Osteoblast (primary cell): ENCODE measurements around the gene CEP170. TPM values are rescaled to one million over a fixed set of nuclear protein-coding genes. Genes with fewer than 3 reads are reported as not detected.
A peak's percentile ranks its signal among the peaks of the same experiment; 100 is the strongest.

Experiments
- DNase-seq: peaks from one replicate; pipeline ENCODE4 v3.0.0; 2011; ENCODE audit warnings: low spot score, mixed read lengths; ENCODE audit not compliant: insufficient read length; ENCODE audit errors: missing footprints
- H2AFZ ChIP-seq: 2 replicates; pipeline ENCODE4 v1.6.0; 2011; ENCODE audit warnings: mild to moderate bottlenecking, low read length
- H3K27ac ChIP-seq: 2 replicates; pipeline ENCODE4 v1.5.1; 2011; ENCODE audit warnings: mild to moderate bottlenecking, low read depth, low read length, moderate library complexity
- H3K27me3 ChIP-seq: 2 replicates; pipeline ENCODE4 v1.6.0; 2012; ENCODE audit warnings: mild to moderate bottlenecking, control low read depth, inconsistent platforms, low read length, moderate library complexity; ENCODE audit not compliant: insufficient read depth
- H3K36me3 ChIP-seq: 2 replicates; pipeline ENCODE4 v1.5.1; 2011; ENCODE audit warnings: mild to moderate bottlenecking, low read length, control low read depth, moderate library complexity; ENCODE audit not compliant: insufficient read depth
- H3K4me1 ChIP-seq: 2 replicates; pipeline ENCODE4 v1.5.1; 2011; ENCODE audit warnings: mild to moderate bottlenecking, low read length, control low read depth, moderate library complexity; ENCODE audit not compliant: insufficient read depth
- H3K4me2 ChIP-seq: 2 replicates; pipeline ENCODE4 v1.6.0; 2011; ENCODE audit warnings: mild to moderate bottlenecking, low read length; ENCODE audit not compliant: insufficient read depth
- H3K4me3 ChIP-seq: fragments of 200-600 bp; sonication (generic); 3 replicates; pipeline ENCODE4 v1.5.1; 2012; ENCODE audit warnings: mild to moderate bottlenecking, low read length, inconsistent platforms; ENCODE audit not compliant: insufficient read depth
- H3K79me2 ChIP-seq: 2 replicates; pipeline ENCODE4 v1.6.0; 2012; ENCODE audit warnings: mild to moderate bottlenecking, low read length, control low read depth, inconsistent platforms; ENCODE audit not compliant: insufficient read depth
- H3K9me3 ChIP-seq: 2 replicates; pipeline ENCODE4 v1.5.1; 2011; ENCODE audit warnings: low read depth, low read length, control low read depth
- H4K20me1 ChIP-seq: 2 replicates; pipeline ENCODE4 v1.6.0; 2012; ENCODE audit warnings: mild to moderate bottlenecking, low read length, control low read depth; ENCODE audit not compliant: insufficient read depth
- total RNA-seq: library from RNA; depleted of rRNA; stranded (reverse); fragments of >200 nt; gene quantifications from 2 replicates; pipeline ENCODE4 v1.2.3, GENCODE V29; 2012
- TF ChIP-seq, protein P1 (sequence below): IDR thresholded peaks from 2 replicates; pipeline ENCODE4 v1.5.1; 2011; ENCODE audit warnings: mild to moderate bottlenecking, low read depth, low read length, moderate library complexity; ENCODE audit errors: extremely low read depth

CEP170 gene
- total RNA-seq, 1 donor = 90.5 TPM

DNA sequence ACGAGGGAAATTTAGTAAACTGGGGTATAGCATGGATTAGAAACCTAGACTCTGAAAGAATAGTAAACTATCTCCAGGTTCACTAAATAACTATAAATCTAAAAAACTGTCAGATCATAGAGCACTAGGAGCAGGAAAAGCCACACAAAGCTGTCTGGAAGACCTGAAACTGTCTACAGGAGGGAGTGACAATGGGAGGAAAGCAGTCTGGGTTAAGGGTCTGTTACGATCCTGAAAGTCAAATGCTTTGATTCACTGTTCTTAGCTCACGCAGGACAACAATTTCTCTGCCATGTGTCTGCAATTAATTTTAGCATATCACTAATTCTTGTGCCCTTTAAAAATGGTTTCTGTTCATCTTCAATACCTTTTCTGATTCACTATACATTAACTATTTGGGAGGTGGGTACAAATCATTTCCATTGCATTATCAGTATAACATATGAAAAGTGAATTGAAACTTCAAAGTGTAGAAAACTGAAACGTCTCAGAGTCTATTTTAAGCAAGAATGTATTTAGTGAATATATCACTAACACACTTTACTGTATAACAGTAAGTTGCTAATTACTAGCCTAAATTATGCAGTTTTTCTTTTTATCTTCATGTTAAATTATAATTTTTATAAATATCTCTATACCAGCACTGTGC lies 18.4 kb downstream of the CEP170 start:
- Histone ChIP-seq H2AFZ (no peak overlapping the region), H3K4me2 (no peak overlapping the region), H3K36me3 (peaks cover 20% of the 10 kb centered on the region), H3K79me2 (peaks cover 100% of the 10 kb centered on the region), H3K27ac (peak overlapping the region; percentile 27), H3K9me3 (peaks cover 2% of the 10 kb centered on the region), H3K4me1 (peaks cover 6% of the 10 kb centered on the region), H3K4me3 (no peak overlapping the region), H3K27me3 (no peaks in the 10 kb centered on the region), H4K20me1 (peaks cover 36% of the 10 kb centered on the region)
- no peak for DNase-seq
- TF ChIP-seq, protein P1, sequence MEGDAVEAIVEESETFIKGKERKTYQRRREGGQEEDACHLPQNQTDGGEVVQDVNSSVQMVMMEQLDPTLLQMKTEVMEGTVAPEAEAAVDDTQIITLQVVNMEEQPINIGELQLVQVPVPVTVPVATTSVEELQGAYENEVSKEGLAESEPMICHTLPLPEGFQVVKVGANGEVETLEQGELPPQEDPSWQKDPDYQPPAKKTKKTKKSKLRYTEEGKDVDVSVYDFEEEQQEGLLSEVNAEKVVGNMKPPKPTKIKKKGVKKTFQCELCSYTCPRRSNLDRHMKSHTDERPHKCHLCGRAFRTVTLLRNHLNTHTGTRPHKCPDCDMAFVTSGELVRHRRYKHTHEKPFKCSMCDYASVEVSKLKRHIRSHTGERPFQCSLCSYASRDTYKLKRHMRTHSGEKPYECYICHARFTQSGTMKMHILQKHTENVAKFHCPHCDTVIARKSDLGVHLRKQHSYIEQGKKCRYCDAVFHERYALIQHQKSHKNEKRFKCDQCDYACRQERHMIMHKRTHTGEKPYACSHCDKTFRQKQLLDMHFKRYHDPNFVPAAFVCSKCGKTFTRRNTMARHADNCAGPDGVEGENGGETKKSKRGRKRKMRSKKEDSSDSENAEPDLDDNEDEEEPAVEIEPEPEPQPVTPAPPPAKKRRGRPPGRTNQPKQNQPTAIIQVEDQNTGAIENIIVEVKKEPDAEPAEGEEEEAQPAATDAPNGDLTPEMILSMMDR = no peak

DNA sequence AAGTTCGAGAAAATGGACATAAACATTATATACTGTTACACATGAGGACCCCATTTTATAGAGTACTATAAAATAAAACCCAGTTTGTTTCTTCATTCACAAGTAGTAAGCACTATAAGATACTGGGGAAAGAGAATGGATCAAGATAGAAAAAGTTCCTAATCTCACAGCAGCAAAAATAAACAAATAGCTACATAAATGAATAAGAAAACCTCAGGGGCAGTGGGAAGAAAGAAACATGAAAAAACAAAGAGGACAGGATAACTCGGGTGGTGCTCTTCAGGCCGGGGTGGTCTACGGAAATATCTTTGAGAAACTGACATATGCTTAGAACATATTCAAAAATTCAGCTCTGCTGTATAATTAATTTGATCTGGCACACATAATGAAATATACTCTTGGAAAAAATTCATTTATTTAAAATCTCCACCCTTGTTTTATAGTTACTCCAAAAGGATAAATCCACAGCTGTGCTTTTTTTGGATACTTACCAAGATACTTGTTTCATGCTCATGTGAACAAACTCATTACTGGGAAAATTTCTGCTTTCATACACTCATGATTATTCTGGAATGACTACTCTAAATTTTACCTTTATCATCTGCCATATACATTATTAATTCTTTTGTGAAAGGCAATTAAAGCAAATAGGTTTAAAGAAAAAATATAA lies 20.0 kb downstream of the CEP170 start:
- TF ChIP-seq, protein P1 = no peak
- H3K9me3 ChIP-seq = peaks cover 9% of the 10 kb centered on the region
- peaks cover 20% of the 10 kb centered on the region for H3K36me3 ChIP-seq
- peaks cover 45% of the 10 kb centered on the region for H4K20me1 ChIP-seq
- H2AFZ ChIP-seq = no peak overlapping the region
- peaks cover 6% of the 10 kb centered on the region for H3K4me1 ChIP-seq
- no peaks in the 10 kb centered on the region for H3K27me3 ChIP-seq
- DNase-seq = no peak
- H3K4me3 ChIP-seq = no peak overlapping the region
- H3K27ac ChIP-seq = peak overlapping the region; percentile 27
- H3K4me2 ChIP-seq = no peak overlapping the region
- H3K79me2 ChIP-seq = peaks cover 100% of the 10 kb centered on the region

DNA sequence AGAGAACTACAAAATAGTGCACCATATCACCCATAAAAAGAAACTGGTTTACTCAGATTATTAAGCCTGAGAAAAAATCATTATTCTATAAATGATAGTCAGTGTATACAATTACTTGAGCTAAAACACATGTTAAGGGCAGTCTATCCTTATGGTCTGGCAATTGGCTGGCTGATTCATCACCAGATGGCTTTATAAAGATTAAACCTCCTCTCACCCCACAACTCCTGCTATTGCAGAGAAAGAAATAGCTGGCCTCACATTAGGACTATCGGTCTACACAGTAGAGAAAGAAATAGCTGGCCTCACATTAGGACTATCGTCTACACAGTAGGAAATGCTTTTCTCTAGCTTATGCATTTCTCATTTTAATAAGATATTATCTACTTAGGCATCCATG lies 21.2 kb downstream of the CEP170 start:
- Histone ChIP-seq H3K4me1 (peaks cover 6% of the 10 kb centered on the region), H3K4me2 (no peak overlapping the region), H3K4me3 (no peak overlapping the region), H3K27ac (no peak overlapping the region), H3K9me3 (peaks cover 9% of the 10 kb centered on the region), H3K36me3 (peaks cover 25% of the 10 kb centered on the region), H3K79me2 (peaks cover 100% of the 10 kb centered on the region), H4K20me1 (peaks cover 56% of the 10 kb centered on the region), H3K27me3 (no peaks in the 10 kb centered on the region), H2AFZ (no peak overlapping the region)
- no peak for DNase-seq
- TF ChIP-seq, protein P1 = no peak

DNA sequence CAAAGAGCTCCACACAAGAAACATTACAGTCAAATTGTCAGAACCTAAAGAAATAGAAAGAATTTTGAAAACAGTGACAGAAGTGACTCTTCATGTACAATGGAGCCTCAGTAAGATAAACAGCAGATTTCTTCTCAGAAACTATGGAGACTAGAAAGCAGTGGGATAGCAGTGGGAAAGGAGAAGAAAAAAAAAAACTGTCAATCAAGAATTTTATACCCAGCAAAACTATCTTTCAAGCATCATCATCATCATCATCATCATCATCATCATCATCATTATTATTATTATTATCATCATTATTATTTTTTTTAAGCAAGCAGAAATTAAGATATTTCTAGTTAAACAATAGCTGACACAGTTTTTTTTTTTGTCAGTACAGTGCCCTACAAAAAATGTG lies 24.2 kb downstream of the CEP170 start:
- peaks cover 68% of the 10 kb centered on the region for H4K20me1 ChIP-seq
- no peak overlapping the region for H3K27ac ChIP-seq
- no peak overlapping the region for H3K4me3 ChIP-seq
- DNase-seq = no peak
- H3K36me3 ChIP-seq = peaks cover 15% of the 10 kb centered on the region
- no peaks in the 10 kb centered on the region for H3K27me3 ChIP-seq
- TF ChIP-seq, protein P1 = no peak
- peaks cover 9% of the 10 kb centered on the region for H3K9me3 ChIP-seq
- H3K4me2 ChIP-seq = no peak overlapping the region
- H3K79me2 ChIP-seq = peaks cover 98% of the 10 kb centered on the region
- peaks cover 6% of the 10 kb centered on the region for H3K4me1 ChIP-seq
- no peak overlapping the region for H2AFZ ChIP-seq
